DND-41 (cell line): ENCODE results near the gene RASGEF1C.

Source experiments
- ATAC-seq: fragments of 200-7000 bp; cut with Tn5 transposase; 3 replicates; pipeline ENCODE4 v1.9.1; 2021; ENCODE audit warnings: low read depth; ENCODE audit not compliant: insufficient read depth
- DNase-seq: peaks from one replicate; pipeline ENCODE4 v3.0.0-alpha.2; 2020
- H2AFZ ChIP-seq: 2 replicates; pipeline ENCODE4 v1.6.0; 2012; ENCODE audit warnings: low read depth, low read length
- H3K27ac ChIP-seq: 2 replicates; pipeline ENCODE4 v1.5.1; 2012; ENCODE audit warnings: low read length, inconsistent platforms
- H3K27me3 ChIP-seq: fragments of 200-600 bp; sonication (generic); 2 replicates; pipeline ENCODE4 v1.6.0; 2012; ENCODE audit warnings: low read length, mild to moderate bottlenecking, inconsistent platforms; ENCODE audit not compliant: insufficient read depth, poor library complexity
- H3K36me3 ChIP-seq: 2 replicates; pipeline ENCODE4 v1.5.1; 2012; ENCODE audit warnings: low read length, inconsistent platforms; ENCODE audit not compliant: insufficient read depth
- H3K4me1 ChIP-seq: 2 replicates; pipeline ENCODE4 v1.5.1; 2012; ENCODE audit warnings: mild to moderate bottlenecking, low read length; ENCODE audit not compliant: insufficient read depth
- H3K4me2 ChIP-seq: 2 replicates; pipeline ENCODE4 v1.6.0; 2012; ENCODE audit warnings: mild to moderate bottlenecking, moderate library complexity, low read length, inconsistent platforms; ENCODE audit not compliant: insufficient read depth
- H3K4me3 ChIP-seq, 2 experiments: fragments of 200-600 bp in 1 of 2; shearing (Covaris generic) in 1 of 2; 2 replicates each; pipeline ENCODE4 v1.5.1; 2012 to 2016; ENCODE audit warnings: inconsistent platforms in 2 of 2, low read length in 2 of 2, mild to moderate bottlenecking in 2 of 2, low read depth in 1 of 2, moderate library complexity in 1 of 2
- H3K79me2 ChIP-seq: 2 replicates; pipeline ENCODE4 v1.6.0; 2012; ENCODE audit warnings: low read length, inconsistent platforms; ENCODE audit not compliant: insufficient read depth
- H3K9ac ChIP-seq: 2 replicates; pipeline ENCODE4 v1.6.0; 2012; ENCODE audit warnings: low read depth, mild to moderate bottlenecking, inconsistent platforms, low read length, moderate library complexity
- H3K9me3 ChIP-seq: 2 replicates; pipeline ENCODE4 v1.5.1; 2012; ENCODE audit warnings: low read length, moderate library complexity, mild to moderate bottlenecking, inconsistent platforms; ENCODE audit not compliant: insufficient read depth, severe bottlenecking
- H4K20me1 ChIP-seq: 2 replicates; pipeline ENCODE4 v1.6.0; 2012; ENCODE audit warnings: low read length; ENCODE audit not compliant: insufficient read depth
- EZH2 ChIP-seq: IDR thresholded peaks from 3 replicates; pipeline ENCODE4 v1.6.1; 2012; ENCODE audit warnings: borderline replicate concordance, low read depth, mild to moderate bottlenecking, moderate library complexity, low read length, inconsistent platforms; ENCODE audit not compliant: severe bottlenecking
- TF ChIP-seq, protein P1 (sequence below): IDR thresholded peaks from 2 replicates; pipeline ENCODE4 v1.5.1; 2012; ENCODE audit warnings: borderline replicate concordance, low read length, moderate library complexity, mild to moderate bottlenecking; ENCODE audit not compliant: poor library complexity, severe bottlenecking; ENCODE audit errors: extremely low read depth

The RASGEF1C gene

DNA sequence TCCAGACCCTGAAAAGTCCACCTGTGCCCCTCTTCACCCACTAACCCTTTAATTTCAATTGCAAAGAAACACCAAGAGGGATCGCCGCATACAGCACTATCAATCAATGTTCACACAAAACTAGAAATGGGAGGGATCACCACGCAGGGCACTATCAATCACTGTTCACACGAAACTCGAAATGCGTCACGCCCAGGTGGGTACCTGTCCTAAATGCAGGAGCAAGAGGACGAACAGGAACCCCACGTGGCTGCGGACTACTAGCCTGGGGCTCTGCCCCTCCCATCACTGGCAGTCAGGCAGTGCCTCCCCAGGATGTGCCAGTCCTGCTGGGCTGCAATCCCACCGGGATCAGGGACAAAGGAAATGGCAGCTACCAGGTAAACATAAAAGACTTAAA is 28.2 kb downstream of the RASGEF1C start:
- Histone ChIP-seq H3K36me3 (no peaks in the 10 kb centered on the region), H3K79me2 (no peaks in the 10 kb centered on the region), H4K20me1 (no peaks in the 10 kb centered on the region), H3K4me3 (no peak overlapping the region), H2AFZ (no peak overlapping the region), H3K4me2 (no peak overlapping the region), H3K27me3 (peaks cover 4% of the 10 kb centered on the region), H3K9me3 (no peaks in the 10 kb centered on the region), H3K4me1 (no peaks in the 10 kb centered on the region), H3K27ac (no peak overlapping the region), H3K9ac (no peak overlapping the region)
- DNase-seq (no peak), ATAC-seq (no peak)
- TF ChIP-seq, protein P1, sequence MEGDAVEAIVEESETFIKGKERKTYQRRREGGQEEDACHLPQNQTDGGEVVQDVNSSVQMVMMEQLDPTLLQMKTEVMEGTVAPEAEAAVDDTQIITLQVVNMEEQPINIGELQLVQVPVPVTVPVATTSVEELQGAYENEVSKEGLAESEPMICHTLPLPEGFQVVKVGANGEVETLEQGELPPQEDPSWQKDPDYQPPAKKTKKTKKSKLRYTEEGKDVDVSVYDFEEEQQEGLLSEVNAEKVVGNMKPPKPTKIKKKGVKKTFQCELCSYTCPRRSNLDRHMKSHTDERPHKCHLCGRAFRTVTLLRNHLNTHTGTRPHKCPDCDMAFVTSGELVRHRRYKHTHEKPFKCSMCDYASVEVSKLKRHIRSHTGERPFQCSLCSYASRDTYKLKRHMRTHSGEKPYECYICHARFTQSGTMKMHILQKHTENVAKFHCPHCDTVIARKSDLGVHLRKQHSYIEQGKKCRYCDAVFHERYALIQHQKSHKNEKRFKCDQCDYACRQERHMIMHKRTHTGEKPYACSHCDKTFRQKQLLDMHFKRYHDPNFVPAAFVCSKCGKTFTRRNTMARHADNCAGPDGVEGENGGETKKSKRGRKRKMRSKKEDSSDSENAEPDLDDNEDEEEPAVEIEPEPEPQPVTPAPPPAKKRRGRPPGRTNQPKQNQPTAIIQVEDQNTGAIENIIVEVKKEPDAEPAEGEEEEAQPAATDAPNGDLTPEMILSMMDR = no peak
- no peak for TF ChIP-seq EZH2

GRCh38 chr5:180180421-180180820 is 28.6 kb downstream of the RASGEF1C start:
- Histone ChIP-seq H3K9me3 (no peaks in the 10 kb centered on the region), H3K4me3 (no peak overlapping the region), H4K20me1 (no peaks in the 10 kb centered on the region), H3K27me3 (peaks cover 4% of the 10 kb centered on the region), H3K4me2 (no peak overlapping the region), H3K36me3 (no peaks in the 10 kb centered on the region), H3K79me2 (no peaks in the 10 kb centered on the region), H3K27ac (no peak overlapping the region), H2AFZ (no peak overlapping the region), H3K9ac (no peak overlapping the region), H3K4me1 (no peaks in the 10 kb centered on the region)
- no peak for ATAC-seq
- no peak for TF ChIP-seq EZH2
- TF ChIP-seq, protein P1 = no peak
- no peak for DNase-seq

DNA sequence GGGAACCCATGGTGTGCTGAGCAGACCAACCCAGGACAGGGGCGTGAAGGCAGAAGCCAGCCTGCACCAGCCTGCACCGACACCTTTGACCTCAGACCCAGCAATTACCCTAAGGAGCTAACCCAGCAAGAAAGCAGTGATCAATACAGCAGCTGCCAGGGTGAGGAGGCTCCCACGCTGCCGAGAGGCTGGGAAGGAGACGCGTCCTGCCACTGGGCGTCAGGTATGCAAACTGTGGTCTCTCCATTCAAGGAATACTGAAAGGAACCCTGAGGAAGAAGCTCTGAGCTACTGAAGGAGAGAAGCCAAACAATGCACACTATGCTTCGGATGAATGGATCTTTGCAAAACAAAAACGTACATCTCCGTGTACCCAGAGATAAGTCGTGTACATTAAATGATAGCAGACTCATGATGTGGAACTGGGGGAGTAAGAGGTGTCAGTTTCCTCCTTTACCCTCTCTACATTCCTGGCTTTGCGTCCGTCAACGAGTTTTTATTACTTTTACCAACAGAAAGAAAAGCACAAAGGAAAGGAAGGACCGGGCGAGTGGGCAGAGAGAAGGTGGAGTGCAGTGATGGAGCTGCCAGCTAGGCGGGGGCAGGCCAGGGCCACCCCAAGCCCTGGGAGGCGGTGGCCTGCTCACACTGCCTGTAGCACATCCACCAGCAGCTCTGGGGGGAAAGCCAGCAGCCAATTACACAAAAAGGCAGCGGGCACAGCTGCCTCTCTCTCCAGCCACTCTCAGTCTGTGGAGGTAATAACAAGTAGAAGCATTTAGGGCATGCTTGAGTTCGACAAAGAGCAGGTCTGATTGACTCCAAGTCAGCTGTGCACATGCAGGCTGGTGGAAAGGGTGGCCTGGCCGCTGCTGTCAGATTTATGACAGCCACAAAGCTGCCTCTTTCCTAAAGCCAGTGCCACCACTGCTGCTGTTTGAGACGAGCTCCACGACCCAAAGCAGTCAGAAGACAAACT is 29.3 kb downstream of the RASGEF1C start:
- Histone ChIP-seq H3K4me1 (no peaks in the 10 kb centered on the region), H3K27ac (no peak overlapping the region), H3K27me3 (peaks cover 4% of the 10 kb centered on the region), H3K9me3 (no peaks in the 10 kb centered on the region), H2AFZ (no peak overlapping the region), H3K4me2 (no peak overlapping the region), H3K9ac (no peak overlapping the region), H3K36me3 (no peaks in the 10 kb centered on the region), H3K4me3 (no peak overlapping the region), H3K79me2 (no peaks in the 10 kb centered on the region), H4K20me1 (no peaks in the 10 kb centered on the region)
- no peak for TF ChIP-seq EZH2
- TF ChIP-seq, protein P1 = no peak
- no peak for DNase-seq
- no peak for ATAC-seq
